HG03520 (cell line): ENCODE results near the gene ADGRV1.
"Not testable (repeated sequence)": the region's sequence is repeated elsewhere in the genome, so short reads cannot be mapped to it uniquely, and the experiment has no call there.

Experiments
- ATAC-seq: cut with Tn5 transposase; IDR thresholded peaks from one replicate; pipeline ENCODE4 v1.9.1; 2021; ENCODE audit warnings: mild to moderate bottlenecking, moderate library complexity; ENCODE audit not compliant: unreplicated experiment

The ADGRV1 gene

DNA sequence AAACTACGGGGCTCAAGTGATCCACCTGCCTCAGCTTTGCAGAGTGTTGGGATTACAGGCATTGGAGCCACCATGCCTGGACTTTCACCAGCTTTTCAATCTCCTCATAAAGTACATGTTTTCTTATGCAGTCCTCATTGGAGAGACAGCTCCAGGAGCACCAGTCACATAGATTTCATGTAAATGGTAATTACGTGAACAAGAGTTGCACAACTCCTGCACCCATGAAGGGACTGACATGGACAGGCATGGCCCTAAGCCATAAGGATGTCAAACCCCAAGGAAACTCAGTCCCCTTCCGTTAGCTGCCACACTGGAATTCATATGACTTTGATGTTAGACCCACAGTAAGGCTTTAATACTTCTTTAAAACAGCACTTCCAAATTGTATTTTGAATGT, 7.6 kb upstream of the ADGRV1 start:
- ATAC-seq = no peak

DNA sequence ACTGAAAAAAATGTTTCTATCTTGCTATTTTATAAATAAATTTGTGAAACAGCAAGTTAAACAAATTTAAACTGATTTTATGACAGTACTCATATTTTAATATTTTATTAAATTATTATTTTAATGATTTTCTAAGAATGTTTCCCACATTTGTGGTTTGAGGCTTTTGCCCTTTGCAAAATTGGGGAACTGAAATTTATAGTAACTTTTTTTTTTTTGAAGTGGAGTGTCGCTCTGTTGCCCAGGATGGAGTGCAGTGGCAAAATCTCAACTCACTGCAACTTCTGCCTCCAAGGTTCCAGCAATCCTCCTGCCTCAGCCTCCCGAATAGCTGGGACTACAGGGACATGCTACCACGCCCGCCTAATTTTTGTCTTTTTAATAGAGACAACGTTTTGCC, 7.2 kb upstream of the ADGRV1 start:
- no peak for ATAC-seq

DNA sequence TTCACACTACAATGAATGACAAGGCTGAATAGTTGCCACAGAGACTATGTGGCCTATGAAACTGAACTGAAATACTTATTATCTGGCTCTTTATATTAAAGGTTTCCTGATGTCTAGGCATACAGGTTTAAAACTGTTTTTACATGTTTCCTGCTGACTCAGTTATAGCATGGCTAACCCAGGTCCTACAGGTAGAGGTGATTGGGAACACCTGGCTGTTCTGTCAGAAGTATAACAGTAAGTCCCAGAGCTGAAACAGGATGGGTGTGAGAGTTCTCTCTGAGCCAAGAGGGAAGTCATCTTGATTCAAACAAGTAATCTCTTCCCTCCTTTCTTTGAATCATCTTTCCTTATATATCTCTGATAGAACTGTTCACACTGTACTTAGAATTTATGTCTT, 4.9 kb upstream of the ADGRV1 start:
- ATAC-seq = no peak

DNA sequence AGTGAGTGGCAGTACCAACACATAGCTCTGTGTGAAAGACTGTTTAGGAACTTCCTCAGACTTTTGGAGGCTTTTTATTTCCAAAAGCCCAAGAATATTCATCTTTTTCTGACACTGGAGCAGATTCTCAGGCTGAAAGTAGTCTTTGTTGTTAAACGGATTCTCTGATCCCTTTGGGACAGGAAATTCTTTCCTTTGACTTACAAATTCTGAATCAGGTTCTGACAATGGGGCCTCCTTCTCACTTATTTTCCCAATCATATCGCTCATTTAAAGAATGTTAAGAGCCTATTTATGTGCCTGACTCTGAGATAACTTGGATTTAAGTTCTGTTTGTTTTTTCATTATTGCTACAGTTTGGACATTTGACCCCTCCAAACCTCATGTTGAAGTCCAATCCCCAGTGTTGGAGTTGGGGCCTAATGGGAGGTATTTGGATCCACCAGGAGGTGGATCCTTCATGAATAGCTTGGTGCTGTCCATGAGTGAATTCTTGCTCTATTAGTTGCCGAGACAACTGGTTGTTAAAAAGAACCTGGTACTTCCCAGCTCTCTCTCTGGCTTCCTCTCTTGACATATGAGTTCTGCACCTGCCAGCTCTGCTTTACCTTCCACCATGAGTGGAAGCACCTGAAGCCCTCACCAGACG, 4.1 kb upstream of the ADGRV1 start:
- no peak for ATAC-seq

- no peak for ATAC-seq
Observed at GRCh38 chr5:90555666-90556065, 2.9 kb upstream of the ADGRV1 start.

DNA sequence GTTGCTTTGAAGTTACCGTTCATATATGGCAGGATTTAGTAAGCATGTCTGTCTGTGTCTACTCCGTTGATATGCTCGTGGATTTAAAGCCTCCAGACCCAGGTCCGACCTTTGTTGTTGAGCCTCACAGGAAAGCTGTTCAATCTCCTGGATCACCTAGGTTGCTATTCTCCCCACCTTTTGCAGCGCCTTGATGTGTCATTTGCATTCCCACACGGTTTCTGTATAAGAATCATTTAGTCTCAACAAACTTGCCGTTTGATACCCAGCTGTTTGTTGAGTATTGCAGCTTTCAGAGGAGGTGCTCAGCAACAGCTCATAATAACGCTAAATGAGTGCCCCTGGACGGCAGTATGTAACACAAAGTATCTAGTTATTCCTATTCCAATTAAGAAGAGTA, 1.2 kb upstream of the ADGRV1 start:
- no peak for ATAC-seq

DNA sequence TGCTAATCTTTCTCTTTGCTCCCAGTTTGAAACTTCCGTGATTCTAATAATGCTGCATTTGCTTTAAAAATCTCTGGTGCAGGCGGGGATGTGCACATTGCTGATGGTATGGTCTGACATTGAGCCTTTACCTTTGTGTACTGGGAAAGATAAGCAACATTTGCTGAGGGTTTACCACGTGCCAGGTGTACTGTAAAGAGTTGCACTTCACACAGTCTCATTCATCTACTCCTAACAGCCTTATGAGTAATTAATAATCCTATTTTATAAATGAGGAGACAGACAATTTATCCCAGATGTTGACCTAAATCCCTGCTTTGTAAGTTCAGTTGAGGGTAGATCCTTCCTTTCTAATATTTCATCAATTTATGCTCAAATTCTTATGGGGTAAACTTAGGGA, 726 bp upstream of the ADGRV1 start:
- no peak for ATAC-seq

DNA sequence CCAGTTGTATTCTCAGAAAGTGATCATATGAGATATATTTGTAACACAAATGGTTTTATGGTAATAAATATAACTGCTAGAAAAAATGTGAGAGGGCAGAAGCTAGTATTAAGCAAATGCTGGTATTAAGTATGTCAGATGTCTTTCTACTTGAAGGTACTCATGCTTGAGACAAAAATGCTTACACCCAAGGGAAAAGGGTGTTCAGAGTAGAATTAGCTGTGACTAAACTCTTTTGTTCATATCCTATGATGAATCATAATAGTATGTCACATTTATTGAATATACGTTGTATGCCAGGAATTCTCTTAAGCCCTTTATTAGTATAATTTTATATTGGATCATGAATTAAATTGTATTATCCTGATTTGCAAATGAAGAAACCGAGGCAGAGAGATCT, 2.2 kb downstream of the ADGRV1 start:
- ATAC-seq = no peak

DNA sequence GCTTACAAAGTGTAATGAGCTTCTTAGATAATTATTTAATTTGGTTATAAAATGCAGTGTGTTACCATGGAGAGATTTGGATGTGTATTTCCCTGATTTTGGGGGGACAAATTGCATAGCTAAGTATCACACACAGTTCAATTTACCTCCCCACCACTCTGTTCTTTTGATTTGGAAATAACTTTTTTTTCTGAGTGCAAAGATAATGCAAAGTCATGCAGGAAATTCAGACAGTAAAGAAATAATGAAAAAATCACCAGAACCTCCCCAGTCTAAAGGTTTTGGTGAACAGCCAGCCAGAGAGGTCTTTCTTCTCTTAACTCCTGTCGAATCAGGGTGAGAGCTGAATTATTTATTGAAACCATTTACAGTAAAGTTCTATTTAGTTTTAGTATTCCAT, 3.2 kb downstream of the ADGRV1 start:
- ATAC-seq = no peak

DNA sequence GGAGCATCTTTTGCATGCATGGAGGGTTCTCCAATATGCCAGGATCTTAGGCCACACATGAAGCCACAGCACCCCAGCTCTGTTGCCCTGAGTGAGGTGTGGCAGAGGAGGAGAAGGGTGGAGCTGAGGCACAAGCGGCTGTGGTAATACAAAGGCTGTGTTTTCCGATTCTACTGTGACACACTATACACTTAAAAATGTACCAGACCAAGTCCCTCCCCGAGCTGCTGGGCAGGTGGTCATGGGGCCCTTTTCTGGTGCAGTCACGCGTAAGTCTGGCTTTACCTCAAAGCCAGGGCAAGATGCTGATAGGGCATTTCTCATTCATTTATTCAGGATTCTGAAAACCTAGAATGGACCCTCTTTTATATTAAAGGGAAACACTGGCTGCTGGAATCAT, 3.7 kb downstream of the ADGRV1 start:
- no peak for ATAC-seq

DNA sequence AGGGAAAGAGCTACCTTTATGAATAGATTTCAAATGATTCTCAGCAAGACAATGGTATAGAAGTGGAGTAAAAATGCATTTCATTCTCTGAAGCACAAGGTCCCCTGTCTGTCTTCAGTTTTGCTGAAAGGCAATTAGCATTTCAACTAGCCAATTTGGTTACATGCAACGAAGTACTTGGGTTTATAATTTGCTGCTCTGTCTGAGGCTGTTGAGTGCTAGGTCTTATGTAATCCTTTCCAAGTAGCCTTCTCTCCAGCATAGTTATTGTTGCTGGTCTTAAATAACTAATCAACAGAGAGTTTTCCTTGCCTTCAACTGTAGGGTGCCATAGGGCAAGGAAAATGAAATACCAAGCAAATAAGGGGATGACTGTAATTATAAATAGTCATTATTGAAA, 4.5 kb downstream of the ADGRV1 start:
- ATAC-seq = no peak

- ATAC-seq = no peak
Observed at GRCh38 chr5:90565491-90565890, 6.9 kb downstream of the ADGRV1 start.

DNA sequence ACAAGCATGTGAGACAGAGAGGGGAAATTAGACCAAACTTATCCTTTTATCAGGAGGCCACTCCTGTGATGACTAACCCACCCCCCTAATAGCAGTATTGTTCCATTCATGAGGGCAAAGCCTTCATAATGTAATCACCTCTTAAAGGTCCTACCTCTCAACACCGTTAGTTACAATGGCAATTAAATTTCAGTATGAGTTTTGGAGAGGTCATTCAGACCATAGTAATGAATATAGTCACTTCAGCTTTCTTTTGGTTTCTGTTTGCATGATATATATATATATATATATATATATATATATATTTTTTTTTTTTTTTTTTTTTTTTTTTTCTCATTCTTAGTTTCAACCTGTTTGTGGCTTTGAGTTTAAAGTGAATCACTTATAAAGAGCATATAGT, 10.5 kb downstream of the ADGRV1 start:
- no peak for ATAC-seq

DNA sequence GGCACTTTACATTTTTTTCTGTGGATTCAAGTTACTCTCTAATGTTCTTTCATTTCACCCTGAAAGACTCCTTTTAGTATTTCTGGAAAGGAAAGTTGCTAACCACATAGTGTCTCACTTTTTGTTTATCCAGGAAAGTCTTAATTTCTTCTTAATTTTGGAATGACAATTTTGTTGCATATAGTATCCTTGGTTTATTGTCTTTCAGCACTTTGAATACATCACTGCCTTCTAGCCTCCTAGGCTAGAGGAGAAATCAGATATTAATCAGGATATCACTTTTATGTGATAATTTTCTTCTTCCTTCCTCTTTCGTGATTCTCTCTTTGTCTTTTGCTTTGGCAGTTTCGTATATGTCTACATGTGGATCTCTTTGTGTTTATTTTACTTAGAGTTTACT, 11.4 kb downstream of the ADGRV1 start:
- ATAC-seq = no peak

- no peak for ATAC-seq
Observed at GRCh38 chr5:90571147-90571773, 12.7 kb downstream of the ADGRV1 start.

GRCh38 chr5:90575712-90576111, 17.1 kb downstream of the ADGRV1 start:
- ATAC-seq = no peak

GRCh38 chr5:90576566-90576965, 18.0 kb downstream of the ADGRV1 start:
- not testable (repeated sequence) for ATAC-seq

GRCh38 chr5:90579905-90580304, 21.3 kb downstream of the ADGRV1 start:
- not testable (repeated sequence) for ATAC-seq

GRCh38 chr5:90581956-90582355, 23.4 kb downstream of the ADGRV1 start:
- ATAC-seq = no peak

- no peak for ATAC-seq
Observed at GRCh38 chr5:90585337-90585986, 26.9 kb downstream of the ADGRV1 start.

DNA sequence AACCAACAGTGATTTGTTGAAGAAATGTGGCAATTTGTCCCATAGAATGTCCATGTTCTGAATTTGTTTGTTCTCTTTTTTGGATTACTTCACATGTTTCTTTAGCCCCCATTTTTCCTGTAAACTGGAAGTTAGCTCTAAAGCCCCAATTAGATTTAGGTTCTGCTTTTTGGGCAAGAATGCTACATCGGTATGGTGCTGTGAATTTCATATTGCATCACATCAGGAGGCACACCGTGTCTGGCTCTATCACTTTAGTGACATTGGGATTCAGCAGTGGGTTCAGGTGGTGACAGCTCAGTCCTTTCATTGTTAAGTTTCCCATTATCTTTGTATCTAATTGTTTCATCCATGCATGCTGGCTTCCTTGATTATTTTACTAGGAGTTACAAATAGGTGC, 27.9 kb downstream of the ADGRV1 start:
- no peak for ATAC-seq

DNA sequence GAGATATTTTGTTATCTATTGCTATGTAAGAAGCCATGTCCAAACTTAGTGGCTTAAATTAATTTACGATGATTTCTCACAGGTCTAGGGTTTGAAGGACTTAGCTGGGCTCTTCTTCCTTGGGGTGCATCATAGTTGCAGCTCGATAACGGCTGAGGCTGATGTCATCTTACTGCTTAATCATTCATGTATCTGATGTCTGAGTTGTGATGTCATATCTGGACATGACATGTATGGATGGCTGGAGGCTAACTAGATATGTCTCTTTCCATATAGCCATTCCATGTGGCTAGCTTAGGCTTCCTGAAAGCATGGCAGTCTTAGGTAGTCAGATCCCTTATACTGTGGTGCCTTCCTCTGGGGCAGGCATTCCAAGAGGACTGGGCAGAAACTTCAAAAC, 31.6 kb downstream of the ADGRV1 start:
- no peak for ATAC-seq

DNA sequence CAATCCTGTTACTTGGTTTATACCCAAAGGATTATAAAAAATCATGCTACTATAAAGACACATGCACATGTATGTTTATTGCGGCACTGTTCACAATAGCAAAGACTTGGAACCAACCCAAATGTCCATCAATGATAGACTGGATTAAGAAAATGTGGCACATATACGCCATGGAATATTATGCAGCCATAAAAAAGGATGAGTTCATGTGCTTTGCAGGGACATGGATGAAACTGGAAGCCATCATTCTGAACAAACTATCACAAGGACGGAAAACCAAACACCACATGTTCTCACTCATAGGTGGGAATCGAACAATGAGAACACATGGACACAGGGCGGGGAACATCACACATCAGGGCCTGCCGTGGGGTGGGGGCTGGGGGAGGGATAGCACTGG, 34.5 kb downstream of the ADGRV1 start:
- ATAC-seq = not testable (repeated sequence)
